Endodermal cell (in vitro differentiated cells): Measurements from ENCODE around the gene RDH8. TPM values are rescaled to one million over a fixed set of nuclear protein-coding genes. Genes with fewer than 3 reads are reported as not detected.

ENCODE experiments used
- DNase-seq: peaks from one replicate; pipeline ENCODE4 v3.0.0-alpha.2; 2017
- H3K27ac ChIP-seq: 2 replicates; pipeline ENCODE4 v1.5.1; 2013; ENCODE audit warnings: mild to moderate bottlenecking, low read depth, low read length, moderate library complexity
- H3K27me3 ChIP-seq: 2 replicates; pipeline ENCODE4 v1.6.1; 2013; ENCODE audit warnings: mild to moderate bottlenecking, low read length, moderate library complexity; ENCODE audit not compliant: insufficient read depth, control insufficient read depth, poor library complexity, severe bottlenecking
- H3K36me3 ChIP-seq: 2 replicates; pipeline ENCODE4 v1.7.0; 2013; ENCODE audit warnings: mild to moderate bottlenecking, low read length, moderate library complexity; ENCODE audit not compliant: control insufficient read depth, insufficient read depth
- H3K4me1 ChIP-seq: one replicate; pipeline ENCODE4 v1.7.0; 2013; ENCODE audit warnings: low read length; ENCODE audit not compliant: control insufficient read depth, insufficient read depth
- H3K4me3 ChIP-seq: 2 replicates; pipeline ENCODE4 v1.5.1; 2013; ENCODE audit warnings: mild to moderate bottlenecking, low read length, moderate library complexity
- H3K9ac ChIP-seq: 2 replicates; pipeline ENCODE4 v1.6.1; 2013; ENCODE audit warnings: mild to moderate bottlenecking, low read length, moderate library complexity; ENCODE audit not compliant: poor library complexity, severe bottlenecking; ENCODE audit errors: extremely low read depth
- H3K9me3 ChIP-seq: 2 replicates; pipeline ENCODE4 v1.6.1; 2013; ENCODE audit warnings: mild to moderate bottlenecking, low read length, moderate library complexity; ENCODE audit not compliant: control insufficient read depth
- H3K27ac Mint-ChIP-seq: 2 replicates; pipeline ENCODE4 v1.8.0; 2020; ENCODE audit warnings: mixed read lengths
- H3K27me3 Mint-ChIP-seq: 2 replicates; pipeline ENCODE4 v1.8.0; 2021; ENCODE audit warnings: mild to moderate bottlenecking, mixed read lengths; ENCODE audit not compliant: insufficient read depth
- H3K36me3 Mint-ChIP-seq: 2 replicates; pipeline ENCODE4 v1.8.0; 2020; ENCODE audit warnings: low read depth, mixed read lengths
- H3K4me1 Mint-ChIP-seq: 2 replicates; pipeline ENCODE4 v1.8.0; 2020; ENCODE audit warnings: mixed read lengths
- H3K4me3 Mint-ChIP-seq: 2 replicates; pipeline ENCODE4 v1.8.0; 2020; ENCODE audit warnings: mild to moderate bottlenecking, moderate library complexity, mixed read lengths
- H3K9me3 Mint-ChIP-seq: 2 replicates; pipeline ENCODE4 v1.8.0; 2020; ENCODE audit warnings: mild to moderate bottlenecking, mixed read lengths
- WGBS, 2 experiments: methylation state at CpG; one replicate each; pipeline versions ENCODE4 v1.1.5 to v1.1.7; 2013; ENCODE audit warnings: missing lambda C conversion rate in 2 of 2, mixed read lengths in 1 of 2; ENCODE audit not compliant: insufficient coverage in 1 of 2, insufficient read length in 1 of 2; 5-methylcytosine and 5-hydroxymethylcytosine counted together
- total RNA-seq, 2 donors: library from RNA; stranded (reverse); fragmentation: NEBNext Ultra II Directional in 1 of 2; extraction: Animal tissue kit (Norgen Biotek cat#: 25700) in 1 of 2; gene quantifications; 2 replicates in 1 of 2; 3 replicates in 1 of 2; pipeline ENCODE4 v1.2.1, GENCODE V29; 2021
- TF ChIP-seq, protein P1 (sequence below): fragments of 200-600 bp; sonication (generic); conservative IDR thresholded peaks from 2 replicates; pipeline ENCODE4 v1.5.0; 2021; ENCODE audit warnings: antibody characterized with exemption, mild to moderate bottlenecking

The RDH8 gene
- total RNA-seq, 2 donors from 2014 or later: not detected

DNA sequence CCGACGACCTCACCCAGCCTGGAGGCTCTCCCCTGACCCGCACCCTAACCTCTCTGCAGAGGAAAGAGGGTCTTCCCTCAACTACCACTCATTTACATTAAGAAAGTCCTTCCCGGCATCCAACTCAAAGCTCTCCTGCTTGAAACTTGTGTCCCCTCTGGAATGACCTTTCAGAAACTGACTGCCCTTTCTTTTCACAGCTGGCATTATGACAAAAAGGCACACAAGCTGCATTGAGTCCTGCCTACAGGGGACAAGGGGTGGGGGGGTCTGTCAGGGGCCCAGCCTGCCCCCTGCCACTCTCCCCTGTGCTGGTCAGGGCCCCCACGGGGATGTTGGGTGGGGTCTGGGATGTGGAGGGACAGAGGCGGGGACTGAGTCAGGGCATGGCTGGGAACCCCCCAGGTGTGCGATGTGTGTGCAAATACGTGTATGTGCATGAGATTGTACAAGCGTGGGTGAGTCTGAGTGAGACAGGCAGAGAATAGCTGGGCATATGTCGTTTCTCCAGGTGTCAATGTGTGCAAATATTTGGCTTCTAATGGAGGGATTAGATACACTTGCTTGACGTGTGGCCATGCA lies 5.0 kb upstream of the RDH8 start:
- H3K4me3 Mint-ChIP-seq: no peak overlapping the region
- Histone ChIP-seq H3K9me3 (no peaks in the 10 kb centered on the region), H3K36me3 (no peaks in the 10 kb centered on the region), H3K9ac (no peak overlapping the region), H3K4me1 (no peaks in the 10 kb centered on the region), H3K27me3 (peaks cover 51% of the 10 kb centered on the region), H3K4me3 (no peak overlapping the region), H3K27ac (no peak overlapping the region)
- TF ChIP-seq, protein P1, sequence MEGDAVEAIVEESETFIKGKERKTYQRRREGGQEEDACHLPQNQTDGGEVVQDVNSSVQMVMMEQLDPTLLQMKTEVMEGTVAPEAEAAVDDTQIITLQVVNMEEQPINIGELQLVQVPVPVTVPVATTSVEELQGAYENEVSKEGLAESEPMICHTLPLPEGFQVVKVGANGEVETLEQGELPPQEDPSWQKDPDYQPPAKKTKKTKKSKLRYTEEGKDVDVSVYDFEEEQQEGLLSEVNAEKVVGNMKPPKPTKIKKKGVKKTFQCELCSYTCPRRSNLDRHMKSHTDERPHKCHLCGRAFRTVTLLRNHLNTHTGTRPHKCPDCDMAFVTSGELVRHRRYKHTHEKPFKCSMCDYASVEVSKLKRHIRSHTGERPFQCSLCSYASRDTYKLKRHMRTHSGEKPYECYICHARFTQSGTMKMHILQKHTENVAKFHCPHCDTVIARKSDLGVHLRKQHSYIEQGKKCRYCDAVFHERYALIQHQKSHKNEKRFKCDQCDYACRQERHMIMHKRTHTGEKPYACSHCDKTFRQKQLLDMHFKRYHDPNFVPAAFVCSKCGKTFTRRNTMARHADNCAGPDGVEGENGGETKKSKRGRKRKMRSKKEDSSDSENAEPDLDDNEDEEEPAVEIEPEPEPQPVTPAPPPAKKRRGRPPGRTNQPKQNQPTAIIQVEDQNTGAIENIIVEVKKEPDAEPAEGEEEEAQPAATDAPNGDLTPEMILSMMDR: no peak
- H3K4me1 Mint-ChIP-seq: peaks cover 7% of the 10 kb centered on the region
- 59 to 67% methylated on average over 8 to 11 of the region's 11 CpGs for WGBS, 2 experiments
- no peak for DNase-seq
- no peaks in the 10 kb centered on the region for H3K9me3 Mint-ChIP-seq
- no peak overlapping the region for H3K27ac Mint-ChIP-seq
- H3K27me3 Mint-ChIP-seq: peaks cover 58% of the 10 kb centered on the region
- no peaks in the 10 kb centered on the region for H3K36me3 Mint-ChIP-seq

DNA sequence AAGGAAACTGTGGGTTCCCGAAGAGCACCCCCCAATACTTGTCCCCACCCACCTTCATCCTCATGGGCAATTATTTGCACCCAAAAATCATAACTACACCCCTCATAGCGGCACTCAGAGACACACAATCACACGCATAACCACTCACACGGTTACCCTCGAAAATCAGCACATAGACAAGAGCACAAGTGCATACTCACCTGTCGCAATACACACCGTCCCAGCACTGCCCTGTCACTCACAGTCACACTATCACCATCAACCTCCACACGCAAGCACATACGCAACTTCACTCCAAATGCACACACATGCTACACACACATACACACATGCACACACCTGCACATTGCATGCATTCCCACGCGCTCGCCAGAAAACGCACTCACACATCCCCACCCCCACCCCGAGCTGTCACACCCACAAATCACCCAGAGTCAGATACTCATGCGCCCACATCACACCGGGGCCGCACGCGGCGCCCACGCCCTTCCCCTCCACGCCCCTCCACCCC lies 3.5 kb upstream of the RDH8 start:
- WGBS, 2 experiments: 9 to 40% methylated on average over 4 to 22 of the region's 22 CpGs
- H3K27me3 ChIP-seq: peaks cover 60% of the 10 kb centered on the region
- no peaks in the 10 kb centered on the region for H3K36me3 ChIP-seq
- TF ChIP-seq, protein P1: no peak
- H3K27ac Mint-ChIP-seq: no peak overlapping the region
- H3K27ac ChIP-seq: no peak overlapping the region
- peaks cover 7% of the 10 kb centered on the region for H3K4me1 Mint-ChIP-seq
- DNase-seq: no peak
- no peaks in the 10 kb centered on the region for H3K9me3 ChIP-seq
- no peak overlapping the region for H3K4me3 ChIP-seq
- H3K27me3 Mint-ChIP-seq: peaks cover 63% of the 10 kb centered on the region
- H3K4me1 ChIP-seq: no peaks in the 10 kb centered on the region
- peak overlapping the region; percentile 33 for H3K4me3 Mint-ChIP-seq
- H3K9ac ChIP-seq: no peak overlapping the region
- H3K36me3 Mint-ChIP-seq: no peaks in the 10 kb centered on the region
- no peaks in the 10 kb centered on the region for H3K9me3 Mint-ChIP-seq

DNA sequence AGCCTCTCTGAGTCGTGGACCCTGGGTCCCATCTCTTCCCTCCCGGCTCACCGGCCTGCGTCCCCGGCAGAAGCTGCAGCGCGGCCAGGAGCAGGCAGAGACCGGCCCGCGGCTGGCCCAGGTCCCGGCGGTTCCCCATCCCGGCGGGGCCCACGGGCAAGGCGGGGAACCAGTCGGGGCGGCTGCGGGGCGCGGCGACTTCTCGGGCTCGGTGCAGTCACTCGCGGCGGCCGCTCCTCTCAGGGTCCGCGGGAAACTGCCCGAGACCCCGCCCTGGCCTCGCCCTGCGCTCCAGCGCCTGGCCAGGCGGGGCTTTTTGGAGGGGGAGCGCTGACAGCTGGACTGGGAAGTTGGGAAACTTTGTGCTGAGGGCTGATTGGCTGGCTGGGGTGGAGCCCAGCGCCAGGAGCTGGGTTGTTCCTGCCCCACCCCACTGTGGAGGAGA lies 3.0 kb upstream of the RDH8 start, which contains the start of gene COL5A3:
COL5A3 (minus strand) TSS at position 258 of the 445 bp plus-strand sequence; CDS start at position 139, 119 bp downstream.
- Mint-ChIP-seq H3K4me1 (peaks cover 7% of the 10 kb centered on the region), H3K4me3 (peak within 1 kb of the TSS; percentile 33), H3K9me3 (no peaks in the 10 kb centered on the region), H3K36me3 (no peaks in the 10 kb centered on the region), H3K27ac (no peak within 1 kb of the TSS), H3K27me3 (peaks cover 63% of the 10 kb centered on the region)
- H3K27me3 ChIP-seq: peaks cover 60% of the 10 kb centered on the region
- no peaks in the 10 kb centered on the region for H3K36me3 ChIP-seq
- H3K27ac ChIP-seq: no peak within 1 kb of the TSS
- no peak within 1 kb of the TSS for H3K4me3 ChIP-seq
- no peak within 1 kb of the TSS for H3K9ac ChIP-seq
- WGBS, 2 experiments: 2 to 7% methylated on average over 3 to 38 of the region's 38 CpGs
- peak; percentile 69 for DNase-seq
- H3K9me3 ChIP-seq: no peaks in the 10 kb centered on the region
- TF ChIP-seq, protein P1: no peak
- H3K4me1 ChIP-seq: no peaks in the 10 kb centered on the region
